Right forelimb (tissue), 1 donor: Measurements from ENCODE around the gene HIC2.
"Not testable (repeated sequence)": the region's sequence is repeated elsewhere in the genome, so short reads cannot be mapped to it uniquely, and the experiment has no call there.

Source experiments
- DNase-seq: peaks from one replicate; pipeline ENCODE4 v3.0.0-alpha.2; 2018

The HIC2 gene

GRCh38 chr22:21435998-21436810, 19.0 kb downstream of the HIC2 start:
- not testable (repeated sequence) for DNase-seq

GRCh38 chr22:21438013-21438412, 20.8 kb downstream of the HIC2 start:
- DNase-seq = not testable (repeated sequence)

GRCh38 chr22:21440018-21440636, 23.0 kb downstream of the HIC2 start:
- not testable (repeated sequence) for DNase-seq

GRCh38 chr22:21440676-21441075, 23.5 kb downstream of the HIC2 start:
- DNase-seq = not testable (repeated sequence)

- not testable (repeated sequence) for DNase-seq
These were observed 24.0 kb downstream of the HIC2 start for GRCh38 chr22:21441170-21441569.

- not testable (repeated sequence) for DNase-seq
These were observed 25.0 kb downstream of the HIC2 start for GRCh38 chr22:21442123-21442522.

- DNase-seq = not testable (repeated sequence)
These were observed 25.5 kb downstream of the HIC2 start for GRCh38 chr22:21442646-21443045.

- DNase-seq = no peak
These were observed 26.0 kb downstream of the HIC2 start for GRCh38 chr22:21443057-21443734.

GRCh38 chr22:21443735-21444421, 26.7 kb downstream of the HIC2 start:
- DNase-seq = no peak

GRCh38 chr22:21444701-21445436, 27.7 kb downstream of the HIC2 start:
- DNase-seq = no peak

GRCh38 chr22:21445437-21446127, 28.4 kb downstream of the HIC2 start:
- no peak for DNase-seq

GRCh38 chr22:21446128-21446826, 29.1 kb downstream of the HIC2 start:
- no peak for DNase-seq

- DNase-seq = no peak
These were observed 29.9 kb downstream of the HIC2 start for GRCh38 chr22:21446827-21447690.

- DNase-seq = no peak
These were observed 30.7 kb downstream of the HIC2 start for GRCh38 chr22:21447694-21448402.

GRCh38 chr22:21448627-21449416, 31.7 kb downstream of the HIC2 start:
- DNase-seq = no peak

- no peak for DNase-seq
These were observed 32.6 kb downstream of the HIC2 start for GRCh38 chr22:21449531-21450319.

GRCh38 chr22:21450320-21450831, 33.2 kb downstream of the HIC2 start:
- no peak for DNase-seq
